Osteoblast (primary cell): Measurements from ENCODE around the gene MTFP1. TPM values are rescaled to one million over a fixed set of nuclear protein-coding genes. Genes with fewer than 3 reads are reported as not detected.

Source experiments
- DNase-seq: peaks from one replicate; pipeline ENCODE4 v3.0.0; 2011; ENCODE audit warnings: low spot score, mixed read lengths; ENCODE audit not compliant: insufficient read length; ENCODE audit errors: missing footprints
- H2AFZ ChIP-seq: 2 replicates; pipeline ENCODE4 v1.6.0; 2011; ENCODE audit warnings: mild to moderate bottlenecking, low read length
- H3K27ac ChIP-seq: 2 replicates; pipeline ENCODE4 v1.5.1; 2011; ENCODE audit warnings: mild to moderate bottlenecking, low read depth, low read length, moderate library complexity
- H3K27me3 ChIP-seq: 2 replicates; pipeline ENCODE4 v1.6.0; 2012; ENCODE audit warnings: mild to moderate bottlenecking, control low read depth, inconsistent platforms, low read length, moderate library complexity; ENCODE audit not compliant: insufficient read depth
- H3K36me3 ChIP-seq: 2 replicates; pipeline ENCODE4 v1.5.1; 2011; ENCODE audit warnings: mild to moderate bottlenecking, low read length, control low read depth, moderate library complexity; ENCODE audit not compliant: insufficient read depth
- H3K4me1 ChIP-seq: 2 replicates; pipeline ENCODE4 v1.5.1; 2011; ENCODE audit warnings: mild to moderate bottlenecking, low read length, control low read depth, moderate library complexity; ENCODE audit not compliant: insufficient read depth
- H3K4me2 ChIP-seq: 2 replicates; pipeline ENCODE4 v1.6.0; 2011; ENCODE audit warnings: mild to moderate bottlenecking, low read length; ENCODE audit not compliant: insufficient read depth
- H3K4me3 ChIP-seq: fragments of 200-600 bp; sonication (generic); 3 replicates; pipeline ENCODE4 v1.5.1; 2012; ENCODE audit warnings: mild to moderate bottlenecking, low read length, inconsistent platforms; ENCODE audit not compliant: insufficient read depth
- H3K79me2 ChIP-seq: 2 replicates; pipeline ENCODE4 v1.6.0; 2012; ENCODE audit warnings: mild to moderate bottlenecking, low read length, control low read depth, inconsistent platforms; ENCODE audit not compliant: insufficient read depth
- H3K9me3 ChIP-seq: 2 replicates; pipeline ENCODE4 v1.5.1; 2011; ENCODE audit warnings: low read depth, low read length, control low read depth
- H4K20me1 ChIP-seq: 2 replicates; pipeline ENCODE4 v1.6.0; 2012; ENCODE audit warnings: mild to moderate bottlenecking, low read length, control low read depth; ENCODE audit not compliant: insufficient read depth
- CTCF ChIP-seq: IDR thresholded peaks from 2 replicates; pipeline ENCODE4 v1.5.1; 2011; ENCODE audit warnings: mild to moderate bottlenecking, low read depth, low read length, moderate library complexity; ENCODE audit errors: extremely low read depth
- total RNA-seq: library from RNA; depleted of rRNA; stranded (reverse); fragments of >200 nt; gene quantifications from 2 replicates; pipeline ENCODE4 v1.2.3, GENCODE V29; 2012

Gene MTFP1
- total RNA-seq, 1 donor: 6.9 TPM

- no peak for DNase-seq
- no peak overlapping the region for H3K4me2 ChIP-seq
- peaks cover 4% of the 10 kb centered on the region for H3K27me3 ChIP-seq
- H3K36me3 ChIP-seq: no peaks in the 10 kb centered on the region
- no peaks in the 10 kb centered on the region for H3K9me3 ChIP-seq
- no peaks in the 10 kb centered on the region for H3K79me2 ChIP-seq
- no peak overlapping the region for H3K4me3 ChIP-seq
- no peak for TF ChIP-seq CTCF
- H3K4me1 ChIP-seq: no peaks in the 10 kb centered on the region
- no peaks in the 10 kb centered on the region for H4K20me1 ChIP-seq
- no peak overlapping the region for H3K27ac ChIP-seq
- peak overlapping the region; percentile 39 for H2AFZ ChIP-seq
Measured at GRCh38 chr22:30434843-30435242, 9.3 kb downstream of the MTFP1 start.

GRCh38 chr22:30435674-30436126 is 10.1 kb downstream of the MTFP1 start:
- no peaks in the 10 kb centered on the region for H3K9me3 ChIP-seq
- H3K4me2 ChIP-seq: no peak overlapping the region
- no peaks in the 10 kb centered on the region for H3K36me3 ChIP-seq
- no peak overlapping the region for H3K4me3 ChIP-seq
- H3K4me1 ChIP-seq: no peaks in the 10 kb centered on the region
- H3K27ac ChIP-seq: no peak overlapping the region
- no peak for TF ChIP-seq CTCF
- H4K20me1 ChIP-seq: no peaks in the 10 kb centered on the region
- DNase-seq: no peak
- no peaks in the 10 kb centered on the region for H3K79me2 ChIP-seq
- H2AFZ ChIP-seq: peak overlapping the region; percentile 39
- peaks cover 4% of the 10 kb centered on the region for H3K27me3 ChIP-seq

DNA sequence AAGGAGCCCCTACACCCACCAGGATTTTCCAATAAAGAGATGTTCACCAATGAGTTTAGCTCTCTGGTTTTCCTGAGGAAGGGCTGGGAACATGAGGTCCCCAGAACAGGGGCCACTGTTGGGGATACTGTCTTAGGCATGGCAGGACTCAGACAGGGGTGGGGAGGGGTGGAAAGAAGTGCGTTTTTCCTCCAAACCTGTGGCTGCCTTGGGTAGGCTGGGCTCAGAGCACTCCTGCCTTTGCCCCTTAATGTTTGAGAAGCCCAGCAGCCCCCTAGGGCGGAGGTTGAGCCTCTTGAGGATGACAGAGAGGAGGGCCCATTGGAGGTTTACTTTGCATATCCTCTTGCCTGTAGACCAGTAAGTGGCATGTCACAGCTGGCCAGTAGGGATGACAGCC is 10.6 kb downstream of the MTFP1 start:
- Histone ChIP-seq H3K79me2 (no peaks in the 10 kb centered on the region), H3K36me3 (no peaks in the 10 kb centered on the region), H3K9me3 (no peaks in the 10 kb centered on the region), H4K20me1 (no peaks in the 10 kb centered on the region), H3K4me3 (no peak overlapping the region), H3K27me3 (peaks cover 8% of the 10 kb centered on the region), H3K27ac (no peak overlapping the region), H3K4me1 (no peaks in the 10 kb centered on the region), H2AFZ (no peak overlapping the region), H3K4me2 (no peak overlapping the region)
- no peak for DNase-seq
- no peak for TF ChIP-seq CTCF

DNA sequence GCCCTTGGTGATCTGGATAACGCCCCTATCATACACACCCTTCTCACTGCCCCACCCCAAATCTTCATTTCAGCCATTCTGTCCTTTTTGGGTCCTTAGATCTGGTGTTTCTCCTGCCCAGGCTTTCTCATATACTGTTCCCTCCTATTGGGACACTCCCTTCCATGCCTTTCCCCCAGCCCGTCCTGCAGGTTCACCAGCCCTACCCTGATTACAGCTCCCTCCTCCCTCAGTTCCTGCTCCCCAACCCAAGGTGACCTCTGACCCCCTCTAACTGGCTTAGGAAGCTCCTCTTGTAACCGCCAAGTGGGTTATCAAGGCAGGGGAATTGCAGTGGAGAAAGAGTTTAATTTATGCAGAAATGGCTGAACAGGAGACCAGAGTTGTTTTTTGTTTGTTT is 13.0 kb downstream of the MTFP1 start:
- Histone ChIP-seq H3K79me2 (no peaks in the 10 kb centered on the region), H2AFZ (no peak overlapping the region), H3K36me3 (no peaks in the 10 kb centered on the region), H3K4me1 (peaks cover 14% of the 10 kb centered on the region), H3K4me3 (no peak overlapping the region), H3K4me2 (no peak overlapping the region), H3K9me3 (no peaks in the 10 kb centered on the region), H3K27ac (no peak overlapping the region), H3K27me3 (peaks cover 10% of the 10 kb centered on the region), H4K20me1 (no peaks in the 10 kb centered on the region)
- DNase-seq: no peak
- no peak for TF ChIP-seq CTCF
